Effector memory CD4-positive, alpha-beta T cell (primary cell): Measurements from ENCODE around the gene CCZ1.
"Not testable (repeated sequence)": the region's sequence is repeated elsewhere in the genome, so short reads cannot be mapped to it uniquely, and the experiment has no call there.

ENCODE experiments used
- DNase-seq, 3 donors: peaks; one replicate each; pipeline ENCODE4 v3.0.0-alpha.2; 2020
- H3K27ac ChIP-seq: 2 replicates; pipeline ENCODE4 v1.7.0; 2013; ENCODE audit warnings: mild to moderate bottlenecking, low read length, moderate library complexity; ENCODE audit not compliant: insufficient read depth, poor library complexity, severe bottlenecking
- H3K27me3 ChIP-seq: replicated peaks from 2 replicates; pipeline ENCODE4 v1.7.0; 2013; ENCODE audit warnings: mild to moderate bottlenecking, low read length; ENCODE audit not compliant: insufficient read depth, control insufficient read depth, poor library complexity, severe bottlenecking
- H3K36me3 ChIP-seq: 2 replicates; pipeline ENCODE4 v1.7.0; 2013; ENCODE audit warnings: mild to moderate bottlenecking, low read length, moderate library complexity; ENCODE audit not compliant: control insufficient read depth, insufficient read depth
- H3K4me1 ChIP-seq: 2 replicates; pipeline ENCODE4 v1.7.0; 2013; ENCODE audit warnings: low read length, mild to moderate bottlenecking; ENCODE audit not compliant: control insufficient read depth, insufficient read depth, poor library complexity, severe bottlenecking
- H3K4me3 ChIP-seq: 2 replicates; pipeline ENCODE4 v1.7.0; 2013; ENCODE audit warnings: low read length, low read depth, mild to moderate bottlenecking; ENCODE audit not compliant: insufficient read depth, poor library complexity, severe bottlenecking
- H3K9me3 ChIP-seq: 2 replicates; pipeline ENCODE4 v1.7.0; 2013; ENCODE audit warnings: mild to moderate bottlenecking, low read length, moderate library complexity; ENCODE audit not compliant: control insufficient read depth
- total RNA-seq, 3 donors: gene quantifications; one replicate each; lab custom pipeline; 2026; lab: John Stamatoyannopoulos, UW

The CCZ1 gene
- total RNA-seq = 14.1 to 22.5 (median 19.7) reads per million in 3 donors

DNA sequence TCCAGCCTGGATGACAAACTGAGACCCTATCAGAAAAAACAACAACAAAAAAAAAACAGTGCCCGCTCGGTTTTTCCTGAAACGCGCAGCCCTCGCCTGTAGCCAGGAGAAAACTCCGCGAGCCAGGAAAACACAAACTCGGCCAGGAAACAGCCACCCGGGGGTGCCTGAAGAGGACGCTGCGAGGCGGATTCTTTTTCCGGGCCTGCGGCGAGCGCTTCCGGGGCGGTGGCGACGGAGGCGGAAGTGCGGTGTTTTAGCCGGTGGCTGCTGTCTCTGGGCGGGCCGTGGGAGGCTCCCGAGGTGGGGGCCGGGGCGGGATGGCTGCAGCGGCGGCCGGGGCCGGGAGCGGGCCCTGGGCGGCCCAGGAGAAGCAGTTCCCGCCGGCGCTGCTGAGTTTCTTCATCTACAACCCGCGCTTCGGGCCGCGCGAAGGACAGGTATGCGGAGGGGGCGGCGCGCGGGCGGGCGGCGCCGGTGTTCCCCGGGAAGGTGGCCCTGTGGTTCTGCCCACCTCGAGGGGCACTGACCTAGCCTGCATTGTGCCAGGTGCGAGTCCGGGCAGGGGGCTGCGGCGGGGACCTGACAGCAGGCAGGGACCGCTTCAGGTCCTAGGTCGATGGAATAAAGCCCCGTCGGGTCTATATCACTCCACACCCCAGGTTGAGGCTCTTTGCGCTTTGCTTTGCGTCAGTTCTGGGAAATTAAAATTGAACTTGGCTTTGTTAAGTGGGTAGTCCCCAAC, at the start of gene CCZ1:
TSS of gene CCZ1 (plus strand) at position 254 of the 745 bp plus-strand sequence. CDS start at position 321, 67 bp downstream.
- H3K9me3 ChIP-seq, H3K36me3 ChIP-seq, H3K4me1 ChIP-seq, H3K27me3 ChIP-seq: not testable (repeated sequence)
- Histone ChIP-seq H3K4me3 (peak within 1 kb of the TSS; percentile 25), H3K27ac (peak within 1 kb of the TSS; percentile 45)
- DNase-seq = peak; percentile 41 to 64 (median 58)

GRCh38 chr7:5850944-5851343, 47.6 kb upstream of the CCZ1 start:
- H3K36me3 ChIP-seq = peaks cover 8% of the 10 kb centered on the region
- H3K27me3 ChIP-seq = no peaks in the 10 kb centered on the region
- no peak overlapping the region for H3K4me3 ChIP-seq
- H3K27ac ChIP-seq = no peak overlapping the region
- no peaks in the 10 kb centered on the region for H3K9me3 ChIP-seq
- H3K4me1 ChIP-seq = no peaks in the 10 kb centered on the region
- DNase-seq = no peak

- H3K4me1 ChIP-seq = no peaks in the 10 kb centered on the region
- H3K27me3 ChIP-seq = no peaks in the 10 kb centered on the region
- peaks cover 3% of the 10 kb centered on the region for H3K36me3 ChIP-seq
- no peak for DNase-seq
- H3K4me3 ChIP-seq = no peak overlapping the region
- H3K27ac ChIP-seq = no peak overlapping the region
- H3K9me3 ChIP-seq = no peaks in the 10 kb centered on the region
Measured at GRCh38 chr7:5854738-5855137, 43.8 kb upstream of the CCZ1 start.

DNA sequence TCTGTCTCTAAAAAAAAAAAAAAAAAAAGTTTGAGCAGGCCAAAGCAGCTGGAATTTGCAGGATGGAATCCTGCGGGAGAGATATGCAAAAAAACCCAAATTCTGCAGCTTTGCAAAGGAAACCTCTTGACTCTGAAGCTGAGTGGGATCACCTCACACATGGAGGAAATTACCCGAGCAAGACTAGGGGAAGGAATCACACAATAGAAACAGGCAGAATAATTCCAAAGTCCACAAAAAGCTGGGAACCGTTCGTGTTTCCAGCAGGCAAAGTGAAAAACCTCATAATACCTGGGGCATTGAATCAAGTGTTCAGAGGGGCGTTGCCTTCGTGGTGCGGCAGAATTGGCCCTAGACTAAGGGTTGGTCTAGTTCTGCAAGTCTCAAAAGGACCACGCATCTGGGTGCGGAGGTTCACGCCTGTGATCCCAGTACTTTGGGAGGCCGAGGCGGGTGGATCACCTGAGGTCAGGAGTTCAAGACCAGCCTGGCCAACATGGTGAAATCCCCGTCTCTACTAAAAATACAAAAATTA, 41.4 kb upstream of the CCZ1 start:
- not testable (repeated sequence) for DNase-seq, H3K9me3 ChIP-seq, H3K4me1 ChIP-seq, H3K27me3 ChIP-seq, H3K27ac ChIP-seq, H3K36me3 ChIP-seq, H3K4me3 ChIP-seq

GRCh38 chr7:5858494-5858893, 40.0 kb upstream of the CCZ1 start:
- not testable (repeated sequence) for H3K9me3 ChIP-seq, H3K4me1 ChIP-seq, H3K4me3 ChIP-seq, H3K36me3 ChIP-seq, H3K27me3 ChIP-seq
- peak overlapping the region; percentile 57 for H3K27ac ChIP-seq
- peak; percentile 59 to 62 (median 61) for DNase-seq

DNA sequence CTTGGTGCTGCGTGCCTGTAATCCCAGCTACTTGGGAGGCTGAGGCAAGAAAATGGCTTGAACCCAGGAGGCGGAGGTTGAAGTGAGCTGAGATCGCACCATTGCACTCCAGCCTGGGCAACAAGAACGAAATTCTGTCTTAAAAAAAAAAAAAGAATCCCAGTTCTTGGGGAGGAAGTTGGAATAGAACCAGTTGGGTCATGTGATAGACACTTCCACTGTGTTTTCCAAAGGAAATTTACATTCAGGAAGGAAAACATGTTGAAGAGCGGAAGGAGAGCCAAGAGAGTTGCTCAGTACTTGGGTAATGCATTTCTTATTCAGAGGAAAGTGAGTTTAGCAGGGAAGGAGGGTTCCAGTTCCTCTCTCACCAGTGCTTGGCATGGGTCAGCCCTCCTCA, 37.3 kb upstream of the CCZ1 start:
- not testable (repeated sequence) for H3K4me1 ChIP-seq, H3K27ac ChIP-seq

DNA sequence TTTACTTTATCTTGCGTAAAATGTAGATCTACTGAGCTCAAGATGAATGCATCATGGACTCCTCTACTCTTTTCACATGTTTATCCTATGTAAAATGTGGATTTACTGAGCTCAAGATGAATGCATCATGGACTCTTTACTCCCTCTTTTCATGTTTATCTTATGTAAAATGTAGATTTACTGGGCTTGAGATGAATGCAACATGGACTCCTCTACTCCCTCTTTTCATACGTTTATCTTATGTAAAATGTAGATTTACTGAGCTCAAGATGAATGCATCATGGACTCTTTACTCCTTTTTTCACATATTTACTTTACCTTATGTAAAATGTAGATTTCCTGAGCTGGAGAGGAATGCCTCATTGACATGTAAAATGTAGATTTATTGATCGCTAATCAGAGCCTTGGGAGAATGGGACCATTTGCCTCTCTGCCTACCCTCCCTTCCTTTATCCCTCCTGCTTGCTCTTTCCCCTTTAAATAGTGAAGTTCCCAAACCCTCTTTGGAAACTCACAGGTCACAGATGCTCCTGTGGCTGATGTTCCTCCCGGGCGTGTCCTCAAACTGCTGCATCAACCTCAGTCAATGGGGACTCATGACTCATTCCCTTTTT, 35.7 kb upstream of the CCZ1 start:
- H3K27me3 ChIP-seq, H3K36me3 ChIP-seq, H3K9me3 ChIP-seq, DNase-seq, H3K27ac ChIP-seq, H3K4me1 ChIP-seq, H3K4me3 ChIP-seq: not testable (repeated sequence)

More for the DNA sequence above, 37.3 kb upstream of the CCZ1 start:
- H3K4me3 ChIP-seq, H3K36me3 ChIP-seq, DNase-seq, H3K27me3 ChIP-seq, H3K9me3 ChIP-seq: not testable (repeated sequence)

DNA sequence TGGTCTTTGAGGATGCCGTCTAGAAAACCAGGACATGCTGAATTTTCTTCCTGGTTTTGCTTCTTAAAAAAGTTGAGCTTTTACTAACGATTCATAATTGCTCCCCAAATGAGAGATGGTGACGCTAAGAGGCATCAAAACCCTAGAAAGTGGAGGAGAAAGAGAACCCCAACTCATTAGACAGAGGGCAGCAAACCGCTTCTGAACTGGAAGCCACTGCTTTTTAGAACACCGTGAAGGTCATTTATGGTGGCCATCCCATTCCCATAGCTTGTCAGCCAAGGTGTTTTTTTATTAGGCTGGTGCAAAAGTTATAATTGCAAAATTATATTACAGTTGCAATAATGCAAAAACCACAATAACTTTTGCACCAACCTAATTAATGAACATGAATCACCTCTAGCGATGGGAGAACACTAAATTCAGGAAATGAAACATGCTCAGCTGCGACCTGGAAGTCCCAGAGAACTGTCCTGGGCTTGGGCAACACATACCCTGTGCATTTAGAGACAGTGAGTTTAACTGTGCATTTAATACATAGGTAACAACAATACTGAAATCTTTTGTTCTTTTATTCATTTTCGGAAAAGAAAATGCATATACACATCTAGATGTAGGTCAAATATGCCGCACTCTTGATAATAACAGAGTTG, 33.1 kb upstream of the CCZ1 start:
- not testable (repeated sequence) for DNase-seq, H3K4me1 ChIP-seq, H3K27me3 ChIP-seq, H3K4me3 ChIP-seq, H3K36me3 ChIP-seq, H3K27ac ChIP-seq, H3K9me3 ChIP-seq

DNA sequence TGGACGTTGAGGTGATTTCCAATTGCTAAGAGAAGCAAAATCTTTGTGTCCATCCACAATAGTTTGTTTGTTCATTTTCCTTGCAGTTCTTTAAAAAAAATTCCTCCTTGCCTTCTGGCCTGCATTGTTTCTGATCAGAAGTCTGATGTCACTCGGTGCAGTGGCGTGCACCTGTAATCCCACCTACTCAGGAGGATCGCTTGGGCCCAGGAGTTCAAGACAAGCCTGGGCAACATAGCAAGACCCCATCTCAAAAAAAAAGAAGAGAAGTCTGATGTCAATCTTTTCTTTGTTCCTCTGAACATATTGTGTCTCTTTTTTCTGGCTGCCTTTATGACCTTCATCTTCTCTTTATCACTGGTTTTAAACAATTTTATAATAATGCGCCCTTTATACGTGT, 31.5 kb upstream of the CCZ1 start:
- Histone ChIP-seq H3K27me3 (no peaks in the 10 kb centered on the region), H3K36me3 (no peaks in the 10 kb centered on the region), H3K4me3 (no peak overlapping the region), H3K9me3 (no peaks in the 10 kb centered on the region), H3K27ac (no peak overlapping the region), H3K4me1 (no peaks in the 10 kb centered on the region)
- DNase-seq = no peak

DNA sequence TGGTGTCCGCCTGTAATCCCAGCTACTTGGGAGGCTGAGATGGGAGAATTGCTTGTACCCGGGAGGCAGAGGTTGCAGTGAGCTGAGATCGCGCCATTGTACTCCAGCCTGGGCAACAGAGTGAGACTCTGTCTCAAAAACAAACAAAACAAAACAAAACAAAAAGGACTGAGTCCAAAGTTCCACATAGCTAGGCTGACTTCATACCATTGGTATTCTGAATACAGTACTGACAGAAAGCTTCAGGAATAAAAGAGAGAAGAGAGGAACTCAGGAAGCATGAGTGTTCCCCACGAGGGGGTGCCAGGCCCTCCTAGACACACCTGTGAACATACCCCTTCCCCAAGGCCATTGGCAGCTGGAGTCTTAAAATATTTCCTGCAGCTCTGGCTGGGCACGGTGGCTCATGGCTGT, 29.6 kb upstream of the CCZ1 start:
- H3K4me1 ChIP-seq, H3K4me3 ChIP-seq, DNase-seq, H3K9me3 ChIP-seq, H3K36me3 ChIP-seq, H3K27me3 ChIP-seq, H3K27ac ChIP-seq: not testable (repeated sequence)
